T-cell (primary cell): ENCODE results near the gene CCDC39. TPM values are rescaled to one million over a fixed set of nuclear protein-coding genes. Genes with fewer than 3 reads are reported as not detected.

ENCODE experiments used
- ATAC-seq, 4 experiments: fragments of 200-7000 bp in 3 of 4; fragments of 150-1000 bp in 1 of 4; cut with Tn5 transposase; replicated peaks in 1 of 4; 1 replicate in 3 of 4; 2 replicates in 1 of 4; pipeline ENCODE4 v1.10.0; 2021; ENCODE audit warnings: moderate library complexity in 3 of 4, mild to moderate bottlenecking in 2 of 4, moderate number of reproducible peaks in 1 of 4
- CTCF ChIA-PET, 2 donors: fragments of 300-600 bp; sonication (Branson Sonifier 250); formaldehyde crosslinking; loops; one replicate each; lab custom pipeline; 2022; ENCODE audit warnings: antibody characterized with exemption in 2 of 2; lab: Charles Lee
- POLR2A ChIA-PET, 2 donors: fragments of 300-600 bp; sonication (Branson Sonifier 250); formaldehyde crosslinking; loops; one replicate each; lab custom pipeline; 2022; ENCODE audit warnings: antibody characterized with exemption in 2 of 2; lab: Charles Lee
- DNase-seq, 35 experiments: peaks; one replicate each; pipeline versions ENCODE4 v3.0.0 to v3.0.0-alpha.2; 2013 to 2023
- H3K27ac ChIP-seq: one replicate; pipeline ENCODE4 v1.5.1; 2013; ENCODE audit warnings: low read length
- H3K27me3 ChIP-seq, 2 experiments: replicated peaks in 1 of 2; 1 replicate in 1 of 2; 2 replicates in 1 of 2; pipeline versions ENCODE4 v1.6.1 to v1.7.0; 2013; ENCODE audit warnings: low read length in 1 of 2, mixed read lengths in 1 of 2; ENCODE audit not compliant: control insufficient read depth in 2 of 2, insufficient read depth in 2 of 2; ENCODE audit errors: extremely low read depth in 1 of 2
- H3K36me3 ChIP-seq, 2 donors: 1 replicate in 1 of 2; 2 replicates in 1 of 2; pipeline versions ENCODE4 v1.6.1 to v1.7.0; 2013; ENCODE audit warnings: low read length in 1 of 2; ENCODE audit not compliant: control insufficient read depth in 2 of 2, insufficient read depth in 1 of 2; ENCODE audit errors: extremely low read depth in 1 of 2
- H3K4me1 ChIP-seq, 2 experiments: 1 replicate in 1 of 2; 2 replicates in 1 of 2; pipeline versions ENCODE4 v1.6.1 to v1.7.0; 2013; ENCODE audit warnings: low read length in 2 of 2, mixed read lengths in 1 of 2; ENCODE audit not compliant: insufficient read depth in 2 of 2, control insufficient read depth in 1 of 2; ENCODE audit errors: extremely low read depth in 1 of 2
- H3K4me3 ChIP-seq, 2 donors: 1 replicate in 1 of 2; 2 replicates in 1 of 2; pipeline versions ENCODE4 v1.5.1 to v1.7.0; 2013; ENCODE audit warnings: mild to moderate bottlenecking in 2 of 2, low read length in 1 of 2, moderate library complexity in 1 of 2; ENCODE audit not compliant: control insufficient read depth in 1 of 2; ENCODE audit errors: extremely low read depth in 1 of 2
- H3K9me3 ChIP-seq: 2 replicates; pipeline ENCODE4 v1.7.0; 2013
- H3K27ac Mint-ChIP-seq, 2 donors: one replicate each; pipeline ENCODE4 v1.8.0; 2020 to 2021; ENCODE audit warnings: mild to moderate bottlenecking in 2 of 2, mixed read lengths in 2 of 2
- H3K27me3 Mint-ChIP-seq, 2 donors: one replicate each; pipeline ENCODE4 v1.8.0; 2021 to 2022; ENCODE audit warnings: mixed read lengths in 2 of 2
- H3K36me3 Mint-ChIP-seq: one replicate; pipeline ENCODE4 v1.8.0; 2021; ENCODE audit warnings: mixed read lengths
- H3K4me1 Mint-ChIP-seq, 3 donors: one replicate each; pipeline ENCODE4 v1.8.0; 2020 to 2022; ENCODE audit warnings: mixed read lengths in 3 of 3, mild to moderate bottlenecking in 1 of 3
- H3K4me3 Mint-ChIP-seq, 3 donors: one replicate each; pipeline ENCODE4 v1.8.0; 2020 to 2022; ENCODE audit warnings: mild to moderate bottlenecking in 3 of 3, mixed read lengths in 3 of 3, moderate library complexity in 3 of 3
- H3K9me3 Mint-ChIP-seq, 3 donors: one replicate each; pipeline ENCODE4 v1.8.0; 2020 to 2022; ENCODE audit warnings: mixed read lengths in 3 of 3
- WGBS: methylation state at CpG from one replicate; pipeline ENCODE4 v1.1.5; 2013; ENCODE audit warnings: missing lambda C conversion rate; ENCODE audit not compliant: insufficient coverage; 5-methylcytosine and 5-hydroxymethylcytosine counted together
- total RNA-seq, 35 experiments: library from RNA in 6 of 35; stranded (reverse) in 6 of 35; fragments of 120-200 nt in 1 of 35; gene quantifications; one replicate each; pipeline versions ENCODE4 v1.2.1 to v1.2.4 and lab custom pipeline; 2013 to 2026

CCDC39 gene
- total RNA-seq, 5 donors from 2014 or later (not counting 1 experiment from before 2014, with no cell fraction given): not detected

GRCh38 chr3:180680097-180680430 lies 775 bp upstream of the CCDC39 start:
- peak overlapping the region; percentile 40 to 68 for H3K27ac Mint-ChIP-seq
- H3K9me3 Mint-ChIP-seq: peaks cover 0 to 8% (median 0%) of the 10 kb centered on the region in 3 donors
- peaks cover 22 to 23% (median 22%) of the 10 kb centered on the region in 3 donors for H3K4me1 Mint-ChIP-seq
- peaks cover 17 to 19% of the 10 kb centered on the region in 2 experiments for H3K27me3 ChIP-seq
- no peaks in the 10 kb centered on the region for H3K9me3 ChIP-seq
- peak overlapping the region; percentile 78 to 83 (median 83) for H3K4me3 Mint-ChIP-seq
- 0% methylated on average over 2 of the region's 7 CpGs for WGBS
- H3K27me3 Mint-ChIP-seq: peaks cover 47 to 51% of the 10 kb centered on the region in 2 donors
- peak overlapping the region; percentile 49 to 80 for H3K4me3 ChIP-seq
- CTCF ChIA-PET: no interaction called here
- H3K4me1 ChIP-seq: peaks cover 7 to 16% of the 10 kb centered on the region in 2 experiments
- POLR2A ChIA-PET: no interaction called here
- ATAC-seq (peak in 3 of 4 experiments; percentile 24 to 54 (median 42)), DNase-seq (peak in 19 of 35 experiments; percentile 0 to 47 (median 7))
- no peaks in the 10 kb centered on the region for H3K36me3 Mint-ChIP-seq
- no peak overlapping the region for H3K27ac ChIP-seq
- H3K36me3 ChIP-seq: no peaks in the 10 kb centered on the region

DNA sequence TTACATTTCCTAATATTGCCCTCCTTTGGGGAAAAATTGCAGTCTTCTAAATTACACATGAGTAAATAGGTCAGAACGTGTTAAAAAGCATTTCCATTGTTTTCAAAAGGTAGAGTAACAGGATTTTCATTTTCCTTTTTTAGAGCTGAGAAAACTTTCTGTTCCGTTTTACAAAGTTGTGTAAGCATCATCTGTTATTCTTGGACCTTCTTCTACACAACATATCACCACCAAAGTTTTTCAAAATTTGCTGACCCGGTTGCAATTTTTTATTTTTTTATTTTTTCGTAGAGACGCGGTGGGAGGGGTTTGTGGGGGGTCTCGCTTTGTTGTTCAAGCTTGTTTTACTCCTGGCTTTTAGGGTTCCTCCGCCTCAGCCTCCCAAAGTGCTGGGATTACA lies 1.1 kb downstream of the CCDC39 start:
- peaks cover 0 to 8% (median 0%) of the 10 kb centered on the region in 3 donors for H3K9me3 Mint-ChIP-seq
- peaks cover 22 to 23% (median 22%) of the 10 kb centered on the region in 3 donors for H3K4me1 Mint-ChIP-seq
- H3K27ac Mint-ChIP-seq: no peak overlapping the region
- peaks cover 16 to 17% of the 10 kb centered on the region in 2 experiments for H3K27me3 ChIP-seq
- peaks cover 7 to 16% of the 10 kb centered on the region in 2 experiments for H3K4me1 ChIP-seq
- peak overlapping the region in 1 of 3 donors; percentile 83 for H3K4me3 Mint-ChIP-seq
- no peaks in the 10 kb centered on the region for H3K9me3 ChIP-seq
- no peaks in the 10 kb centered on the region for H3K36me3 ChIP-seq
- no peak overlapping the region for H3K27ac ChIP-seq
- WGBS: 30% methylated on average over 4 of the region's 8 CpGs
- ChIA-PET POLR2A (no interaction called here), CTCF (interaction anchor here in 1 of 2 donors (0.5 kb wide), 1 partner anchor 978 kb away, joined by 4 read pairs; no protein-coding TSS in a partner anchor)
- no peaks in the 10 kb centered on the region for H3K36me3 Mint-ChIP-seq
- peaks cover 46 to 53% of the 10 kb centered on the region in 2 donors for H3K27me3 Mint-ChIP-seq
- DNase-seq (no peak), ATAC-seq (no peak)
- H3K4me3 ChIP-seq: no peak overlapping the region

- H3K4me3 Mint-ChIP-seq: no peak overlapping the region
- H3K4me1 ChIP-seq: no peaks in the 10 kb centered on the region
- ATAC-seq (no peak), DNase-seq (no peak)
- no peak overlapping the region for H3K4me3 ChIP-seq
- peaks cover 7 to 9% of the 10 kb centered on the region in 2 donors for H3K27me3 Mint-ChIP-seq
- no peaks in the 10 kb centered on the region for H3K27me3 ChIP-seq
- no peaks in the 10 kb centered on the region for H3K9me3 Mint-ChIP-seq
- H3K27ac ChIP-seq: no peak overlapping the region
- H3K27ac Mint-ChIP-seq: no peak overlapping the region
- no peaks in the 10 kb centered on the region for H3K36me3 Mint-ChIP-seq
- no peaks in the 10 kb centered on the region for H3K9me3 ChIP-seq
- no peaks in the 10 kb centered on the region for H3K4me1 Mint-ChIP-seq
- CTCF ChIA-PET: interaction anchor here in 1 of 2 donors (0.6 kb wide), 1 partner anchor 897 kb away, joined by 11 read pairs; no protein-coding TSS in a partner anchor
- no CpG with 5 or more reads among the region's 2 CpGs for WGBS
- no peaks in the 10 kb centered on the region for H3K36me3 ChIP-seq
- POLR2A ChIA-PET: interaction anchor here in 1 of 2 donors (0.6 kb wide), 1 partner anchor 9 kb away, joined by 3 read pairs; no protein-coding TSS in a partner anchor
These were observed 17.8 kb downstream of the CCDC39 start for GRCh38 chr3:180661444-180661843.

- H3K4me1 Mint-ChIP-seq: no peaks in the 10 kb centered on the region
- Histone ChIP-seq H3K36me3 (no peaks in the 10 kb centered on the region), H3K9me3 (no peaks in the 10 kb centered on the region), H3K27ac (no peak overlapping the region), H3K4me1 (no peaks in the 10 kb centered on the region), H3K4me3 (no peak overlapping the region), H3K27me3 (no peaks in the 10 kb centered on the region)
- peaks cover 18 to 24% of the 10 kb centered on the region in 2 donors for H3K27me3 Mint-ChIP-seq
- WGBS: 100% methylated on average over 2 of the region's 4 CpGs
- ChIA-PET POLR2A (interaction anchor here in 1 of 2 donors (1.2 kb wide), 1 partner anchor 9 kb away, joined by 3 read pairs; no protein-coding TSS in a partner anchor), CTCF (no interaction called here)
- DNase-seq (no peak), ATAC-seq (no peak)
- no peak overlapping the region for H3K27ac Mint-ChIP-seq
- H3K36me3 Mint-ChIP-seq: no peaks in the 10 kb centered on the region
- no peak overlapping the region for H3K4me3 Mint-ChIP-seq
- H3K9me3 Mint-ChIP-seq: no peaks in the 10 kb centered on the region
These were observed 22.2 kb downstream of the CCDC39 start for GRCh38 chr3:180657094-180657493.

DNA sequence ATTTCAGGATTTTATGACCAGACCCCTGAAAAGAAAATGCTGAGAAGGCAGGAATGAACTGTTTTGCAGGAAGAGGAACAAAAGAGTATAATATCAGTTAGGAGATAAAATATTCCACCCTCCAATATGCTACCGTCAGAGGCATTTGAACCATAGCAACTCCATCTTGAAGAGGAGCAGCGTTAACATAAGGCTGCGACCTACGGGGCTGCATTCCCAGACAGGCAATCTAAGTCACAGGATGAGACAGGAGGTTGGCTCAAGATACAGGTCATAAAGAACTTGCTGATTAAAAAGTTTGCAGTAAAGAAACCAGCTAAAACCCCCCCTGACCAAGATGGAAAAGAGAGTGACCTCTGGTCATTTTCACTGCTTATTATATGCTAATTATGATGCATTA lies 22.9 kb downstream of the CCDC39 start:
- Histone ChIP-seq H3K4me3 (no peak overlapping the region), H3K27me3 (no peaks in the 10 kb centered on the region), H3K27ac (no peak overlapping the region), H3K4me1 (no peaks in the 10 kb centered on the region), H3K9me3 (no peaks in the 10 kb centered on the region), H3K36me3 (no peaks in the 10 kb centered on the region)
- H3K4me1 Mint-ChIP-seq: no peaks in the 10 kb centered on the region
- H3K27me3 Mint-ChIP-seq: peaks cover 18 to 24% of the 10 kb centered on the region in 2 donors
- no peak overlapping the region for H3K4me3 Mint-ChIP-seq
- H3K36me3 Mint-ChIP-seq: no peaks in the 10 kb centered on the region
- H3K27ac Mint-ChIP-seq: no peak overlapping the region
- ChIA-PET POLR2A (no interaction called here), CTCF (no interaction called here)
- no peaks in the 10 kb centered on the region for H3K9me3 Mint-ChIP-seq
- no CpG with 5 or more reads among the region's 4 CpGs for WGBS
- no peak for DNase-seq
- ATAC-seq: no peak

DNA sequence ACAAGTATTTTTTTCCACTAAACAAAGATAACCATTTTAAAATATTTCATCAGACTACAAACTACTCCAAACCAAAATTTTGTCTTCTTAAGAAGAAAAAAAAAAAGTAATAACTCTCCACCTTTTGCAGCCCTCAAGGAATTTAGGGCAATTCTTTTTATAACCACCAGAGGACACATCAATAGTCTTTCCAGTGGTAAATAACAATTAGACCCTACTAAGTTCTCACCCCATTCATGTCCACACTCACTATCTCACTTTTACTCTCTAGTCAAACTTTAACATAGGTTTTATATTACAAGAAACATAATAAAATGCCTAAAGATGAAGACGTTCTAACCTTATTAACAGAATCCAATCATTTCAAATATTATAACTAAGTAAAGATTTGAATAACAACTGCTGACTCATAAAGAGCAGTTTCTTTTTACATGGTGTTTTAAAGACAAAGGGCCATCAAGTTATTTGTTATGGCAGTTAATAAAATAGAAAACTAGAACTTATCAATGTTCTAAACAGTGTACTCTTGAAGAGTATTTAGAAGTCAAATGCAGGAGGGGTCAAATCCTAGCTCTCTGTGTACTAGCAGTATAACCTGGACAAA lies 33.0 kb downstream of the CCDC39 start:
- no peaks in the 10 kb centered on the region for H3K36me3 ChIP-seq
- H3K9me3 ChIP-seq: no peaks in the 10 kb centered on the region
- peaks cover 28 to 29% of the 10 kb centered on the region in 2 donors for H3K27me3 Mint-ChIP-seq
- no peaks in the 10 kb centered on the region for H3K36me3 Mint-ChIP-seq
- H3K27me3 ChIP-seq: peaks cover 0 to 3% of the 10 kb centered on the region in 2 experiments
- no peaks in the 10 kb centered on the region for H3K4me1 ChIP-seq
- ATAC-seq: no peak
- H3K4me3 Mint-ChIP-seq: no peak overlapping the region
- no peak for DNase-seq
- CTCF ChIA-PET: interaction anchor here in 1 of 2 donors (1.1 kb wide), 1 partner anchor 633 kb away, joined by 3 read pairs; no protein-coding TSS in a partner anchor
- WGBS: no CpG with 5 or more reads among the region's 1 CpG
- H3K9me3 Mint-ChIP-seq: no peaks in the 10 kb centered on the region
- H3K27ac ChIP-seq: no peak overlapping the region
- H3K4me3 ChIP-seq: no peak overlapping the region
- POLR2A ChIA-PET: interaction anchor here in 1 of 2 donors (0.7 kb wide), 1 partner anchor 9 kb away, joined by 3 read pairs; no protein-coding TSS in a partner anchor
- no peaks in the 10 kb centered on the region for H3K4me1 Mint-ChIP-seq
- no peak overlapping the region for H3K27ac Mint-ChIP-seq
